PC-3 (cell line): ENCODE data around the gene DIAPH2.

ENCODE experiments used
- CTCF ChIP-seq: fragments of 300-600 bp; sonication (generic); conservative IDR thresholded peaks from 2 replicates; pipeline ENCODE4 v1.5.1; 2017; ENCODE audit warnings: antibody characterized with exemption, low read depth, mild to moderate bottlenecking, low read length
- EZH2phosphoT487 ChIP-seq: fragments of 300-600 bp; sonication (generic); IDR thresholded peaks from 2 replicates; pipeline ENCODE4 v1.6.1; 2018; ENCODE audit warnings: mild to moderate bottlenecking, antibody characterized with exemption, low read length, borderline replicate concordance

DNA sequence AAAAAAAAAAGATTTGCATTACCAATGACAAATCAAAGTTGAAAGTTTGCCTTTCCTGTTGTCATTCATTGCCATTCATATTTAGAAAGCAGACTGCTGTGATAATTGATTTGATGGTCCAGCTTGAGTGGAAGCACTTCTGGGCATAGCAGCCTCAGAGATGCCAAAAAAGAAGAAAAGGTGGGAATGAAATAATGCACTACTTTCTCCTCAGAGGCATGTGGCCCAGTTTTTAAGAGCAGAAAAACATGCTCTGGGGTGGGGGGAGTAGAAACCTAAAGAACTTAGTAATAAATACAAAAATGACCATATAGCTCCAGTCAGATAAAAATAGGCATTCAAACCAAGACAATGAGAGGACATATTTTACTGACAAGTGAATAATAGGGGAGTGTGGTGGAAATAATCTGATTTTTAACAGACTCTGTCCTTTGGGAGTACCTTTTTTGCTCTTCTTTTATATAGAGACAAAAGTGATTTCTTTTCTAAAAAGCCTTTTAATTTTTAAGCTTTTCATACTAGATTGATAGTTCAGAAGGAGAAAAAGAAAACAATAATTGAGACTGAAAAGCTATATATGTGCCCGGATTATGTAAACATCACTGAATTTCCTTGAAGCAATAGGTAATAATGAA, 798.1 kb downstream of the DIAPH2 start:
- TF ChIP-seq CTCF, result no peak
- TF ChIP-seq EZH2phosphoT487, result no peak
